Measurements from ENCODE around the gene CDH8.
A peak's percentile ranks its signal among the peaks of the same experiment; 100 is the strongest.

The CDH8 gene

DNA sequence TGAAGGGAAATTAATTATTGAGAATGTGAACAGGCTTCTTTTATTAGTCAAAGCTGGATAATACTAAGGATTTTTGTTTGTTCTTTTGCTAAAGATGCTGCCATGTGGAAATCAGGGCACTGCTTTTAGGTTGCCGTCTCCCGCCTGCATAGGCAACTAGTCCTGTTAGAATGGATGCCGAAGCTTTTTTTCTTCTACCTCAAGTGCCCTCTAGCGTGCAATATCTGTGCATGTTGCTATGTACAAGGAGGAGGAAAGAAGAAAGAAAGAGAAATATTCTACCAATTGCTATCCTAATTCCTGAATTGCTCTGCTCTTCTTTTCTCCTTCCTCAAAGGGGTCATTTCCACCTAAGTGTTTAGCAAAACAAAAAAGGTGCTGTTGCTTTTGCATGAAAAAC lies 5.2 kb upstream of the CDH8 start:
- TF ChIP-seq, protein P1, sequence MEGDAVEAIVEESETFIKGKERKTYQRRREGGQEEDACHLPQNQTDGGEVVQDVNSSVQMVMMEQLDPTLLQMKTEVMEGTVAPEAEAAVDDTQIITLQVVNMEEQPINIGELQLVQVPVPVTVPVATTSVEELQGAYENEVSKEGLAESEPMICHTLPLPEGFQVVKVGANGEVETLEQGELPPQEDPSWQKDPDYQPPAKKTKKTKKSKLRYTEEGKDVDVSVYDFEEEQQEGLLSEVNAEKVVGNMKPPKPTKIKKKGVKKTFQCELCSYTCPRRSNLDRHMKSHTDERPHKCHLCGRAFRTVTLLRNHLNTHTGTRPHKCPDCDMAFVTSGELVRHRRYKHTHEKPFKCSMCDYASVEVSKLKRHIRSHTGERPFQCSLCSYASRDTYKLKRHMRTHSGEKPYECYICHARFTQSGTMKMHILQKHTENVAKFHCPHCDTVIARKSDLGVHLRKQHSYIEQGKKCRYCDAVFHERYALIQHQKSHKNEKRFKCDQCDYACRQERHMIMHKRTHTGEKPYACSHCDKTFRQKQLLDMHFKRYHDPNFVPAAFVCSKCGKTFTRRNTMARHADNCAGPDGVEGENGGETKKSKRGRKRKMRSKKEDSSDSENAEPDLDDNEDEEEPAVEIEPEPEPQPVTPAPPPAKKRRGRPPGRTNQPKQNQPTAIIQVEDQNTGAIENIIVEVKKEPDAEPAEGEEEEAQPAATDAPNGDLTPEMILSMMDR (IDR thresholded peaks at IDR 0.05) = peak; percentile 50

DNA sequence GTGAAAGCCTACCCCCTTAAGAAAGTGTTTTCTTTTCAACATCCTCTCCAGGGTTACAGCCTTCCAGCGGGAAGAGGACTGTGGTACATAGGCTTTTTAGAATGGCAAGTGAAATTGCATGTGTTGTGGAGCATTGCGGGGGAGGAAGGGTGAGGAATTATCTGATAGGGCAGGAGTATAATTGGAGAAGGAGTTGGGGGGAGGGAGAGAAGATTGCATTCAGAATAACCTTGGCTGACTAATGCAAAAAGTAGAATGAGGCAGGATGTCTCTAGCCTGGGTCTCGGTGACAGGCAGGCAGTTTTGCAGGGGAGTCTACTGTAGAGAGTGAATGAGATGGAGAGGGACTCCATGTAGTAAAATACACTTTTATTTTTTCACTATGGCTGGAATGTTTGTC lies 2.4 kb upstream of the CDH8 start:
- TF ChIP-seq, protein P1 (IDR thresholded peaks at IDR 0.05) = no peak

DNA sequence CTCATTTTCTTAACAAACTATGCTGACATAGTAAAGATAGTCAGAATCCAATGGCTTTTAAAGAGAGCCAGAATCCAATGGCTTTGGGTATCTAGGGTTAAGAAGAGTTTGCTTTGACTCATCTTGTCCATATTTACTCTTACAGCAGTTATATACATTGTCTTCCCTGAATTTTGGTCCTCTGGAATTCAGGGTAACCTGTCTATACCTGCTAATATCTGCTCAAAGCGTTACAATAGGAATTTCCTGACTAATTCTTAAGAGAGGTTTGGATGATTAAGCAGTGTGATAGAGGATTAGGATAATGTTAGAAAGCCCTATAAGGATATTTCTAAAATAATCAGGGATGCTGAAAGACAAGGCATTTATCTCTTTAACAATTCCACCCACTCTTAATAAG lies 2.0 kb upstream of the CDH8 start:
- TF ChIP-seq, protein P1 (IDR thresholded peaks at IDR 0.05) = no peak

DNA sequence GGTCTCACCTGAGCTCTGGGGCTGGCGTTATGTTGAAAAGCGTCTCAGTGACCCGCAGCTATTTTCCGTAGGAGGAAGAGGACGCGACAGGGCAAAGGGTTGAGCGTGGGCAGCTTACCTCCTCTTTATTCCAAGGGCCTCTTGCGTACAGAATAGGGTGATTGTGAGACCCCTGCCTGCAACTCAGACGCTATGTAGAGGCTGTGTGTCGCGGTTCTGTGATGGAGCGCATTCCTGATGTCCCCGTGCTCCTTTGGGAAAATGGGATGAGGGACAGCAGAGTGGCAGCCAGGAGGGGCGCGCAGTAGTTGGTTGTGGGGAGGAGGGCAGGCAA lies 531 bp upstream of the CDH8 start:
- TF ChIP-seq, protein P1 (IDR thresholded peaks at IDR 0.05) = no peak

DNA sequence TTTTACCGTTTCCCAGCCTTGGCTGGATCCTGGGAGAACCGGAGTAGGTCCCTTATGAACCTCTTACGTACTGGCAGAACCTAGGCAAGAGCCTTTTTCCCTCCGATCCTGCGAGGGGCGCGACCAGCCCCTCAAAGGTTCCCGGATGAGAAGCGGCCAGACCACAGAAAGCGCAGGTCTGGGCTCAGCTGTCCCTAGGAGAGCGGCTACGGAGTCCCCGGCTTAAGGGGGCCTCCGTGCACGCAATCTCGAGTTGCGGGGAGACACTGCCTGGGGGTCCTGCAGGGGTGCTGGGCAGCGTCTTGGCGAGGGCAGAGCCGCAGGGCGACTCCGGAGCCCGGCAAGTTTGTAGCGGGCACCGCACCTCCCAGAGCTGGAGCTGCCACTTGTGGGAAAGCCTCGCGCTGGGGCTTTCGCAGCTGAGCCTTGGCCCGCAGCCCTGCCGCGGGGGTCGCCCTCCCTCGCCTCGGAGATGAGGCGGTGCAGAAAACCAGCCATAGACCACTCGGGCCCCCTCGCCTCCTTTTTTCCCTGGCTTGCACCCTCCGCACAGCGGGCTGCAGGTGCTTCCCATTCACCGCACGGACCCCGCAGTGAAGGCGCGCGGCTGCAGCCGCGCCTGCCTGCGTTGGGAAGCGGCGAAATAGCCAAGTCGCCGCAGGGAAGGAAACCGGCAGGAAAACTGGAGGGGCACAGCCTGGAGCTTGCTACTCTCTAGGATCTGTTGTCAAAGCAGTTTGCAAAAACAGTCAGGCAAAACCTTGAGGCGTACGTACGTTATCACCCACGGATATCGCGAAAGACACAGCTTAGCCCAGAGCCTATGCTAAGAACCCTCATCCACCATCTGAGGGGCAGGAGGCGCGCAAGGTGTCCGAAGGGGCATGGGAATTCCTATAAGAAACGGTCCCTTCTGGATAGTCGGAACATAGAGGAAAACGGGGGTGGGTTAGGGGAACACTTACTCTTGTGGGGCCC lies 834 bp downstream of the CDH8 start:
- TF ChIP-seq, protein P1 (IDR thresholded peaks at IDR 0.05) = no peak

DNA sequence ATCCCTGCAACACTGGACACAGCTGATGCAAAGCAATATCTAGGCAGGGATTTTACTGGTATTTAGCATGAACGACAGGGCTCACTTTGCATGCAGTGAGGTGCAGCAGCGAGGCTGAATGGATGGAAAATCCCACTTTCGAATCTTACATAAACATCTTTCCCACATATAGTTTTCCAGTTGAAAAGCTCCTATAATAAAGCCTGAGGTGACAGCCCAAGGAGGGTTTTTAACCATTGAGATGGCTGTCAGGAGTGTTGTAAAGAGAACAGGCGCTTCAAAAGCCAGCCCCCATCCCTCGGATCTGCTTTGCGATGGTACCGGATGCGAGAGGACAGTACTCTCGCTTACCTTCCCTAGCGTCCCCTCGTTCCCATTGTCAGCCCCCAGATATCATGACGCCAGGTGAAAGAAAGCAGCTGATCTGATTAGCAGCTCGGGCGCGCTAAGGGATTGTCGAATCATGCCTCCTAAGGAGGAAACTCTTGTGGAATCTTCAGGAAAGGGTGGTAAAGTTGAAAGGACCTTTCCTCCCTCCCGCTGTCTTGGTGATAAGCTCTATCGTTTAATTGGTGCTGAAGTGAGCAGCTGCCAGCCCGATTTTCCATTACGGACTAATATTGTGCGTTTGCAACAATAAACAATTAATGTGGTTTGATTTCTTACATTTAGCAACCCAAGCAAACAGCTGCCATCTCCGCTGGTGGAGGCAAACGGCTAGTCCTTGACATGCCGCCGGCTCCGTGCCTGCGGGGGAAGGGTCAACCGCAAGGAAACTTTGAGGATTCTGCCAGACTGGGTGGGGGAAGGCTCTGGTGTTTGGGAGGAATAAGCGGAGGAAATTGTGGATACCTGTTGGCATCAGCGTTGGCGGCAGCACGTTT lies 1.8 kb downstream of the CDH8 start:
- TF ChIP-seq, protein P1 (IDR thresholded peaks at IDR 0.05) = no peak

DNA sequence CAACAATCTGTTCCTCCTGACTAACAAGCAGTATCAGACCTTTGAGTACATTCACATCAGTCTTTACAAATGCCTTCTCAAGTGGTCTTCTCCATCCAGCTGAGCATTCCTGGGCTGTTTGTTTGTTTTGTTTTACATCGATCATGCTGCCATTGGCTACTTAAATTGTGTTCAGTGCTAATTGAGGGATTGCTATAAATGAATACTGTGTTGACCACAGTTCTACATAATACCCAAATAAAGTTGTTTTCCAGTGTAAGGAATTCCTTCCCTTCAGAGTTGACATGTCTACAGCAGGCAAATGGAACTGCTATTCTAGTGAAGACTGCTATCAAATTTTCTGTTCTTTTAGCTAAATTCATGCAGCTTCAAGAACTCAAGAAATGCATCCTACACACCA lies 3.2 kb downstream of the CDH8 start:
- TF ChIP-seq, protein P1 (IDR thresholded peaks at IDR 0.05) = no peak
